Neuronal stem cell (in vitro differentiated cells): ENCODE measurements around the gene SENP7.

Experiments used
- DNase-seq: peaks from one replicate; pipeline ENCODE4 v3.0.0-alpha.2; 2013; ENCODE audit warnings: low spot score
- H2AFZ ChIP-seq: one replicate; pipeline ENCODE4 v1.6.1; 2013; ENCODE audit warnings: mild to moderate bottlenecking, low read length, inconsistent platforms
- H2AK5ac ChIP-seq: 2 replicates; pipeline ENCODE4 v1.6.1; 2013; ENCODE audit warnings: low read depth, mild to moderate bottlenecking, inconsistent platforms, low read length, moderate library complexity, mixed read lengths
- H2BK120ac ChIP-seq: 2 replicates; pipeline ENCODE4 v1.6.1; 2013; ENCODE audit warnings: low read depth, mild to moderate bottlenecking, inconsistent platforms, low read length, moderate library complexity, mixed read lengths
- H2BK12ac ChIP-seq: one replicate; pipeline ENCODE4 v1.6.1; 2013; ENCODE audit warnings: low read length, inconsistent platforms
- H2BK15ac ChIP-seq: 2 replicates; pipeline ENCODE4 v1.6.1; 2013; ENCODE audit warnings: mild to moderate bottlenecking, low read length, inconsistent platforms, mixed read lengths
- H2BK5ac ChIP-seq: one replicate; pipeline ENCODE4 v1.6.1; 2013; ENCODE audit warnings: inconsistent platforms, mild to moderate bottlenecking, low read length, moderate library complexity
- H3K14ac ChIP-seq: one replicate; pipeline ENCODE4 v1.6.1; 2013; ENCODE audit warnings: low read length, inconsistent platforms
- H3K18ac ChIP-seq: 2 replicates; pipeline ENCODE4 v1.6.1; 2013; ENCODE audit warnings: low read length, inconsistent platforms
- H3K23ac ChIP-seq: 2 replicates; pipeline ENCODE4 v1.6.1; 2013; ENCODE audit warnings: low read depth, mild to moderate bottlenecking, mixed read lengths, low read length, inconsistent platforms; ENCODE audit not compliant: poor library complexity
- H3K27ac ChIP-seq: replicated peaks from 3 replicates; pipeline ENCODE4 v1.5.1; 2013; ENCODE audit warnings: low read length, inconsistent platforms
- H3K27me3 ChIP-seq, 3 experiments: 2 replicates each; pipeline ENCODE4 v1.6.1; 2013; ENCODE audit warnings: low read length in 3 of 3, mild to moderate bottlenecking in 2 of 3, inconsistent platforms in 1 of 3, low read depth in 1 of 3, mixed read lengths in 1 of 3, moderate library complexity in 1 of 3; ENCODE audit not compliant: control insufficient read depth in 3 of 3, insufficient read depth in 3 of 3
- H3K36me3 ChIP-seq, 2 donors: replicated peaks in 1 of 2; 2 replicates each; pipeline ENCODE4 v1.6.1; 2013; ENCODE audit warnings: low read length in 2 of 2; ENCODE audit not compliant: control insufficient read depth in 2 of 2, insufficient read depth in 2 of 2
- H3K4ac ChIP-seq: 2 replicates; pipeline ENCODE4 v1.6.1; 2013; ENCODE audit warnings: inconsistent platforms, mild to moderate bottlenecking, low read length, moderate library complexity
- H3K4me1 ChIP-seq, 2 donors: 1 replicate in 1 of 2; 2 replicates in 1 of 2; pipeline ENCODE4 v1.6.1; 2013; ENCODE audit warnings: low read length in 2 of 2, low read depth in 1 of 2; ENCODE audit not compliant: control insufficient read depth in 2 of 2, insufficient read depth in 1 of 2
- H3K4me2 ChIP-seq: one replicate; pipeline ENCODE4 v1.6.1; 2013; ENCODE audit warnings: mild to moderate bottlenecking, low read length, inconsistent platforms; ENCODE audit not compliant: insufficient read depth, poor library complexity, severe bottlenecking
- H3K4me3 ChIP-seq, 2 donors: 2 replicates each; pipeline ENCODE4 v1.5.1; 2013; ENCODE audit warnings: low read length in 2 of 2, mild to moderate bottlenecking in 2 of 2, inconsistent platforms in 1 of 2, moderate library complexity in 1 of 2
- H3K79me1 ChIP-seq: one replicate; pipeline ENCODE4 v1.6.1; 2013; ENCODE audit warnings: low read depth, mild to moderate bottlenecking, inconsistent platforms, low read length, moderate library complexity
- H3K9ac ChIP-seq: one replicate; pipeline ENCODE4 v1.6.1; 2013; ENCODE audit warnings: mild to moderate bottlenecking, low read depth, low read length, inconsistent platforms; ENCODE audit not compliant: poor library complexity
- H3K9me3 ChIP-seq, 2 donors: replicated peaks in 1 of 2; 2 replicates each; pipeline versions ENCODE3 to v1.6.1; 2013; ENCODE audit warnings: low read length in 2 of 2, mild to moderate bottlenecking in 2 of 2, inconsistent platforms in 1 of 2, low read depth in 1 of 2, mixed read lengths in 1 of 2, moderate library complexity in 1 of 2; ENCODE audit not compliant: control insufficient read depth in 2 of 2, insufficient read depth in 1 of 2
- H4K8ac ChIP-seq: one replicate; pipeline ENCODE4 v1.6.1; 2013; ENCODE audit warnings: low read depth, mild to moderate bottlenecking, inconsistent platforms, low read length, moderate library complexity
- H4K91ac ChIP-seq: one replicate; pipeline ENCODE4 v1.6.1; 2013; ENCODE audit warnings: low read length, low read depth, mild to moderate bottlenecking, inconsistent platforms; ENCODE audit not compliant: poor library complexity
- WGBS, 2 donors: extraction: QIAGEN DNeasy Blood & Tissue Kit; methylation state at CpG; one replicate each; pipeline ENCODE4 v1.1.7; 2013; ENCODE audit warnings: missing lambda C conversion rate in 2 of 2, mixed read lengths in 1 of 2; ENCODE audit not compliant: insufficient read length in 2 of 2, insufficient replicate concordance in 1 of 2; ENCODE audit errors: extremely low coverage in 2 of 2; 5-methylcytosine and 5-hydroxymethylcytosine counted together

The SENP7 gene

DNA sequence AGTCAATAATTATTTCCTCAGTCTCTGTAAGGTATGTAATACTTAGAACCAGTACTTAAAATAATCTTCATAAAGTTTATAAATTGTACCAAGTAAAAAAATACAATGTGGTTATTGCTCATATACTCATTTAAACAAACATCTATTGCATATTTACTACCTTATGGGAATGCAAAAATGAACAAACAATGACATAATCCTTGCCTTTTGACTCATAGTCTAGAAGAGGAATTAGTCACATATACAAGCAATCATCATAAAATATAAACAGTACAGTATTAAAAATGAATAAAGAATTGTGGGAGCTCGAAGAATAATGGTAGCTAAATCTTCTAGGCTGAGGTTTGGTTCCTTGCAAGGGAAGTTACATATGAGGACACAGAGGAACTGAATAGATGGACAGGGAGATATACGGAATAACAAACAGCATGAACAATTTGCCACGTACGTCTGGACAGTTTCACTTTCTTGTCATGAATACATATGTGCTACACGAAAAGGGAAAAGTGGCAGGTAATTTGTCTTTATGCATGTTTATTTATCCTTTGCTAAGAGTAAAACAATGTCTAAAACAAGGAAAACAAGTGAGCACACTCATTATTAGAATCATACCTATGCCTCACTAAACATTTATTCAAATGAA, 209.8 kb downstream of the SENP7 start:
- no peak overlapping the region for H3K18ac ChIP-seq
- no peak overlapping the region for H2BK15ac ChIP-seq
- H3K4ac ChIP-seq = no peak overlapping the region
- no peak overlapping the region for H2BK12ac ChIP-seq
- H3K36me3 ChIP-seq = no peaks in the 10 kb centered on the region
- no peak overlapping the region for H3K27ac ChIP-seq
- H3K9me3 ChIP-seq = peaks cover 2 to 5% of the 10 kb centered on the region in 2 donors
- H3K23ac ChIP-seq = no peak overlapping the region
- H3K4me1 ChIP-seq = no peaks in the 10 kb centered on the region
- no peak overlapping the region for H3K9ac ChIP-seq
- no peak overlapping the region for H2BK120ac ChIP-seq
- H4K91ac ChIP-seq = no peak overlapping the region
- no peaks in the 10 kb centered on the region for H3K27me3 ChIP-seq
- no peaks in the 10 kb centered on the region for H3K79me1 ChIP-seq
- H2BK5ac ChIP-seq = no peak overlapping the region
- H2AK5ac ChIP-seq = no peak overlapping the region
- no CpG with 5 or more reads among the region's 5 CpGs for WGBS, 2 donors
- no peak overlapping the region for H2AFZ ChIP-seq
- H3K14ac ChIP-seq = no peak overlapping the region
- H4K8ac ChIP-seq = no peak overlapping the region
- H3K4me2 ChIP-seq = no peak overlapping the region
- DNase-seq = no peak
- no peak overlapping the region for H3K4me3 ChIP-seq

DNA sequence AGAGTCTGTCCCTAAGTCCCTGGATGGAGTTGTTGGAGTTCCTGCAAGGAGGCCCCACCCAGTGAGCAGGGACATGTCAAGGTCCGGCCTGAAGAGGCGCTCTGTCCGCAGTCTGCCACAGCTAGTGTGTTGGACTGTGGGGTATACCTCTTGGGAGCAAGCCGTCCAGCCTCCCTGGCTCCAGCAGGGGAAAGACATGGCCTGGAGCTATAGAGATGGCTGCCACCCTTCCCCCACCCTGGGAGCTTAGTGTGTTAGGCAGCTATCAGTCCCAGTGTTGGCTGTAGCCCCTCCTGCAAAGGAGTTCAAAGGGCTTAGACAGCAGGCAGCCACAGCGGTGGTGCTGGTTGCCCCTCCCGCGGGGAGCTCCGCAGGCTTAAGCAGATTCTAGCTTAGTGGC, 212.9 kb downstream of the SENP7 start:
- Histone ChIP-seq H2BK120ac (no peak overlapping the region), H2AK5ac (no peak overlapping the region), H3K27ac (no peak overlapping the region), H3K36me3 (no peaks in the 10 kb centered on the region), H4K91ac (no peak overlapping the region), H2BK12ac (no peak overlapping the region), H2AFZ (no peak overlapping the region), H3K4ac (no peak overlapping the region), H3K18ac (no peak overlapping the region), H3K9ac (no peak overlapping the region), H3K4me3 (no peak overlapping the region), H2BK5ac (no peak overlapping the region), H4K8ac (no peak overlapping the region), H3K23ac (no peak overlapping the region), H2BK15ac (no peak overlapping the region), H3K9me3 (no peaks in the 10 kb centered on the region), H3K4me2 (no peak overlapping the region), H3K79me1 (no peaks in the 10 kb centered on the region), H3K14ac (no peak overlapping the region), H3K27me3 (no peaks in the 10 kb centered on the region), H3K4me1 (no peaks in the 10 kb centered on the region)
- no CpG with 5 or more reads among the region's 8 CpGs for WGBS, 2 donors
- no peak for DNase-seq

DNA sequence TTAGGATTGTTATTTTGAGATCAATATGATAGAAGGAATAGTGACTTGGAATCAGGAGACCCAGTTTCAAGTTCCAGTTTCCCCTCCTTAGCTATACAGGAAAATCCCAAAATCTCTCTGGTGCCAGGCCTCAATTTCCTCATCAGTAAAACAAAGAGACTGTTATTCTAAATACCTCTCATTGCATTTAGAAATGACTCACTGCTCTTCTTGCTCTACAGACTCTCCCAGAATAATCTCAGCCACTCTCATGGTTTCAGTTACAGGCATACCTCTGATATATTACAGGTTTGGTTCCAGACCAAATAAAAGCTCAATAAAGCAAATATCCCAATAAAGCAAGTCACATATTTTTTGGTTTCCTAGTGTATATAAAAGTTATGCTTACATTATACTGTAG, 221.0 kb downstream of the SENP7 start:
- H3K14ac ChIP-seq = no peak overlapping the region
- H3K4ac ChIP-seq = no peak overlapping the region
- no peak overlapping the region for H2AK5ac ChIP-seq
- H3K79me1 ChIP-seq = no peaks in the 10 kb centered on the region
- H3K27me3 ChIP-seq = no peaks in the 10 kb centered on the region
- H2BK5ac ChIP-seq = no peak overlapping the region
- no peak overlapping the region for H3K9ac ChIP-seq
- no peaks in the 10 kb centered on the region for H3K9me3 ChIP-seq
- H3K23ac ChIP-seq = no peak overlapping the region
- no peak overlapping the region for H2BK120ac ChIP-seq
- H4K91ac ChIP-seq = no peak overlapping the region
- DNase-seq = no peak
- H3K27ac ChIP-seq = no peak overlapping the region
- H2AFZ ChIP-seq = no peak overlapping the region
- no peak overlapping the region for H3K4me2 ChIP-seq
- H3K36me3 ChIP-seq = no peaks in the 10 kb centered on the region
- H3K18ac ChIP-seq = no peak overlapping the region
- H3K4me1 ChIP-seq = no peaks in the 10 kb centered on the region
- H2BK12ac ChIP-seq = no peak overlapping the region
- no peak overlapping the region for H3K4me3 ChIP-seq
- no peak overlapping the region for H2BK15ac ChIP-seq
- H4K8ac ChIP-seq = no peak overlapping the region

DNA sequence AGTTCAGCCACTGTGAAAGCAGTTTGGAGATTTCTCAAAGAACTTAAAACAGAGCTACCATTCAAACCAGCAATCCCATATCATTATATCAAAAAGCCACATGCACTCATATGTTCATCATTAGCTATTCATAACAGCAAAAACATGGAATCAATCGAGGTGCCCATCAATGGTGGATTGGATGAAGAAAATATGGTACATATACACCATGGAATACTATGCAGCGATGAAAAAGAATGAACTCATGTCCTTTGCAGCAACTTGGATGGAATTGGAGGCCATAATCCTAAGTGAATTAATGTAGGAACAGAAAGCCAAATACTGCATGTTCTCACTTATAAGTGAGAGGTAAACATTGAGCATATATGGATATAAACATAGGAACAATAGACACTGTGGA, 224.7 kb downstream of the SENP7 start:
- Histone ChIP-seq H3K18ac (no peak overlapping the region), H2AFZ (no peak overlapping the region), H2AK5ac (no peak overlapping the region), H3K79me1 (no peaks in the 10 kb centered on the region), H2BK15ac (no peak overlapping the region), H2BK12ac (no peak overlapping the region), H3K9me3 (no peaks in the 10 kb centered on the region), H3K4ac (no peak overlapping the region), H3K14ac (no peak overlapping the region), H4K8ac (no peak overlapping the region), H3K36me3 (no peaks in the 10 kb centered on the region), H3K4me1 (no peaks in the 10 kb centered on the region), H3K27ac (no peak overlapping the region), H4K91ac (no peak overlapping the region), H2BK5ac (no peak overlapping the region), H3K23ac (no peak overlapping the region), H3K27me3 (no peaks in the 10 kb centered on the region), H3K4me3 (no peak overlapping the region), H3K9ac (no peak overlapping the region), H2BK120ac (no peak overlapping the region), H3K4me2 (no peak overlapping the region)
- WGBS, 2 donors = no CpG with 5 or more reads among the region's 2 CpGs
- no peak for DNase-seq
